AG04450 (cell line): ENCODE measurements around the gene ECE2. TPM values are rescaled to one million over a fixed set of nuclear protein-coding genes. Genes with fewer than 3 reads are reported as not detected.
A peak's percentile ranks its signal among the peaks of the same experiment; 100 is the strongest.

ENCODE experiments used
- CTCF ChIA-PET: fragments of 300-600, 350-600 bp; formaldehyde crosslinking; extraction: SDS; loops from one replicate; lab custom pipeline; 2022; ENCODE audit warnings: antibody characterized with exemption, inconsistent platforms; lab: Charles Lee
- POLR2A ChIA-PET: fragments of 350-600 bp; formaldehyde crosslinking; extraction: SDS; loops from one replicate; lab custom pipeline; 2021; ENCODE audit warnings: antibody characterized with exemption, inconsistent platforms; lab: Yijun Ruan, JAX
- DNase-seq: peaks from one replicate; pipeline ENCODE4 v3.0.0-alpha.2; 2011; ENCODE audit warnings: low read depth, low spot score
- H3K27ac ChIP-seq: one replicate; pipeline ENCODE4 v1.5.1; 2012; ENCODE audit warnings: low read depth, low read length, control low read depth
- H3K27me3 ChIP-seq: one replicate; pipeline ENCODE4 v1.6.0; 2012; ENCODE audit warnings: low read length; ENCODE audit not compliant: control insufficient read depth, insufficient read depth
- H3K4me3 ChIP-seq: 2 replicates; pipeline ENCODE4 v1.5.1; 2011; ENCODE audit warnings: mild to moderate bottlenecking, low read depth, low read length, control low read depth
- H3K9me3 ChIP-seq: 2 replicates; pipeline ENCODE4 v1.5.1; 2012; ENCODE audit warnings: low read length; ENCODE audit not compliant: control insufficient read depth, insufficient read depth
- polyA plus RNA-seq: library from polyadenylated mRNA; depleted of rRNA; stranded (reverse); fragments of >200 nt; gene quantifications from 2 replicates; pipeline ENCODE4 v1.2.3, GENCODE V29; 2011
- TF ChIP-seq, protein P1 (sequence below): IDR thresholded peaks from 2 replicates; pipeline ENCODE4 v1.5.1; 2011; ENCODE audit warnings: low read depth, low read length, control low read depth, inconsistent platforms

The ECE2 gene
- polyA plus RNA-seq, 1 experiment: not detected

DNA sequence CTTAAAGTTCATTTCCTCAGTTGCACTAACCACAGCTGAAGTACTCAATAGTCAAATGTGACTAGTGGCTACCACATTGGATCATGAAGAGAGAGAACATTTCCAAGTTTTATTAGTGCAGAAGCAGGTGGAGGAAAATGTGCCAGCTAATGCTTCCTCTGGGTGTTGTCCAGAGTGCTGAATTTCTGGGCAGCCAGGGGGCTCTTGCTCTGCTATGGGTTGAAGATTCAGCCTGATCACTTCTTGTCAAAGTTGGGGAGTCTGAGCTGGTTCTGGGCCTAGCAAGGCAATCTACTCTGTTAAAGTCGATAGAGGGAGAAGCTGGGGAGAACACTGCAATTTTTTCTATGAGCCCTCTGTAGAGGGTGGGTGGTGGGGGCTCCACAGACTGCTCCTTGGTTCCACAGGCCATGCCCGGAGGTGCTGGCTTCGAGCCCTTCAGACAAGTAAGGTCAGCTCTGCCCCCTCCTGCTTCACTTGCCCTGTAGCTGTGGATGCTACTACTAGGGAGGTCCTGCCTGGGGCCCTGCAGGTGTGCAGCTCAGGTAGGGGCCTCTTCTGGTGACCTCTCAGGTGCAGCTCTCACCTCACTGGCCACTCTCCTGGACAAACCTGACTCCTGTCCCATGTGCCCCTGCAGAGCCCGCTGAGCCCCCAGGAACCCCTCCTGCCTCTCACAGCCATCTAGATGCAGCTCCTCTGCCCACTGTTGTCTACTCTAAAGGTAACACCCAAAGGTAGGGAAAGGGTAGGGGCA lies 35.3 kb upstream of the ECE2 start:
- H3K27ac ChIP-seq: no peak overlapping the region
- TF ChIP-seq, protein P1, sequence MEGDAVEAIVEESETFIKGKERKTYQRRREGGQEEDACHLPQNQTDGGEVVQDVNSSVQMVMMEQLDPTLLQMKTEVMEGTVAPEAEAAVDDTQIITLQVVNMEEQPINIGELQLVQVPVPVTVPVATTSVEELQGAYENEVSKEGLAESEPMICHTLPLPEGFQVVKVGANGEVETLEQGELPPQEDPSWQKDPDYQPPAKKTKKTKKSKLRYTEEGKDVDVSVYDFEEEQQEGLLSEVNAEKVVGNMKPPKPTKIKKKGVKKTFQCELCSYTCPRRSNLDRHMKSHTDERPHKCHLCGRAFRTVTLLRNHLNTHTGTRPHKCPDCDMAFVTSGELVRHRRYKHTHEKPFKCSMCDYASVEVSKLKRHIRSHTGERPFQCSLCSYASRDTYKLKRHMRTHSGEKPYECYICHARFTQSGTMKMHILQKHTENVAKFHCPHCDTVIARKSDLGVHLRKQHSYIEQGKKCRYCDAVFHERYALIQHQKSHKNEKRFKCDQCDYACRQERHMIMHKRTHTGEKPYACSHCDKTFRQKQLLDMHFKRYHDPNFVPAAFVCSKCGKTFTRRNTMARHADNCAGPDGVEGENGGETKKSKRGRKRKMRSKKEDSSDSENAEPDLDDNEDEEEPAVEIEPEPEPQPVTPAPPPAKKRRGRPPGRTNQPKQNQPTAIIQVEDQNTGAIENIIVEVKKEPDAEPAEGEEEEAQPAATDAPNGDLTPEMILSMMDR: peak; percentile 25; the same call in 1 of the 2 replicates
- DNase-seq: no peak
- peaks cover 14% of the 10 kb centered on the region for H3K27me3 ChIP-seq
- CTCF ChIA-PET: interaction anchor here (0.6 to 3.0 kb wide), 4 partner anchors 10 to 345 kb away, joined by 3 to 20 read pairs (median 7); partner anchors contain the start of gene EEF1AKMT4
- no peak overlapping the region for H3K4me3 ChIP-seq
- H3K9me3 ChIP-seq: peaks cover 3% of the 10 kb centered on the region; the same call in 1 of the 2 replicates
- POLR2A ChIA-PET: interaction anchor here (0.6 to 0.7 kb wide), 2 partner anchors 95 to 435 kb away, joined by 3 read pairs; no protein-coding TSS in a partner anchor

GRCh38 chr3:184241141-184241446 lies 34.7 kb upstream of the ECE2 start:
- Histone ChIP-seq H3K4me3 (no peak overlapping the region), H3K27ac (no peak overlapping the region), H3K27me3 (peaks cover 14% of the 10 kb centered on the region), H3K9me3 (peaks cover 3% of the 10 kb centered on the region; the same call in 1 of the 2 replicates)
- POLR2A ChIA-PET: interaction anchor here (0.6 kb wide), 1 partner anchor 436 kb away, joined by 3 read pairs; no protein-coding TSS in a partner anchor
- TF ChIP-seq, protein P1: no peak
- DNase-seq: no peak
- CTCF ChIA-PET: interaction anchor here (0.6 to 3.0 kb wide), 4 partner anchors 9 to 345 kb away, joined by 3 to 20 read pairs (median 7); partner anchors contain the start of gene EEF1AKMT4

- POLR2A ChIA-PET: no interaction called here
- Histone ChIP-seq H3K27me3 (peaks cover 11% of the 10 kb centered on the region), H3K4me3 (no peak overlapping the region), H3K9me3 (peaks cover 3% of the 10 kb centered on the region; the same call in 1 of the 2 replicates), H3K27ac (no peak overlapping the region)
- DNase-seq: no peak
- CTCF ChIA-PET: interaction anchor here (1.8 to 3.0 kb wide), 3 partner anchors 9 to 346 kb away, joined by 4 to 20 read pairs (median 8); partner anchors contain the start of gene EEF1AKMT4
- TF ChIP-seq, protein P1: peak; percentile 61
Measured at GRCh38 chr3:184241447-184242296, 34.1 kb upstream of the ECE2 start.

GRCh38 chr3:184242297-184242685 lies 33.5 kb upstream of the ECE2 start:
- ChIA-PET POLR2A (no interaction called here), CTCF (interaction anchor here (2.1 kb wide), 1 partner anchor 347 kb away, joined by 4 read pairs; no protein-coding TSS in a partner anchor)
- H3K9me3 ChIP-seq: peaks cover 3% of the 10 kb centered on the region; the same call in 1 of the 2 replicates
- no peak overlapping the region for H3K27ac ChIP-seq
- peaks cover 8% of the 10 kb centered on the region for H3K27me3 ChIP-seq
- no peak for DNase-seq
- no peak overlapping the region for H3K4me3 ChIP-seq
- TF ChIP-seq, protein P1: no peak
